A549 (cell line): ENCODE results near the gene NEUROD6.

Source experiments
- CTCF ChIP-seq: fragments of >200 bp; sonication (Bioruptor Twin); formaldehyde crosslinking; IDR thresholded peaks from 3 replicates; pipeline ENCODE4 v1.5.1; 2016
- POLR2A ChIP-seq: IDR thresholded peaks from 2 replicates; pipeline ENCODE4 v1.6.1; 2012; ENCODE audit warnings: mild to moderate bottlenecking, low read length
- SMC3 ChIP-seq: fragments of >200 bp; sonication (Bioruptor Twin); formaldehyde crosslinking; IDR thresholded peaks from 3 replicates; pipeline ENCODE4 v1.6.1; 2018; ENCODE audit warnings: inconsistent platforms

GRCh38 chr7:31372231-31372959 is 31.9 kb upstream of the NEUROD6 start:
- TF ChIP-seq POLR2A (no peak), SMC3 (no peak), CTCF (no peak)
